GM21576 (cell line): ENCODE measurements around the gene PIK3R6.
"Not testable (repeated sequence)": the region's sequence is repeated elsewhere in the genome, so short reads cannot be mapped to it uniquely, and the experiment has no call there.

ENCODE experiments used
- ATAC-seq: cut with Tn5 transposase; IDR thresholded peaks from one replicate; pipeline ENCODE4 v1.9.1; 2021; ENCODE audit warnings: mild to moderate bottlenecking, moderate library complexity; ENCODE audit not compliant: unreplicated experiment

PIK3R6 gene

GRCh38 chr17:8873801-8874715 is 6.6 kb upstream of the PIK3R6 start:
- ATAC-seq: no peak

DNA sequence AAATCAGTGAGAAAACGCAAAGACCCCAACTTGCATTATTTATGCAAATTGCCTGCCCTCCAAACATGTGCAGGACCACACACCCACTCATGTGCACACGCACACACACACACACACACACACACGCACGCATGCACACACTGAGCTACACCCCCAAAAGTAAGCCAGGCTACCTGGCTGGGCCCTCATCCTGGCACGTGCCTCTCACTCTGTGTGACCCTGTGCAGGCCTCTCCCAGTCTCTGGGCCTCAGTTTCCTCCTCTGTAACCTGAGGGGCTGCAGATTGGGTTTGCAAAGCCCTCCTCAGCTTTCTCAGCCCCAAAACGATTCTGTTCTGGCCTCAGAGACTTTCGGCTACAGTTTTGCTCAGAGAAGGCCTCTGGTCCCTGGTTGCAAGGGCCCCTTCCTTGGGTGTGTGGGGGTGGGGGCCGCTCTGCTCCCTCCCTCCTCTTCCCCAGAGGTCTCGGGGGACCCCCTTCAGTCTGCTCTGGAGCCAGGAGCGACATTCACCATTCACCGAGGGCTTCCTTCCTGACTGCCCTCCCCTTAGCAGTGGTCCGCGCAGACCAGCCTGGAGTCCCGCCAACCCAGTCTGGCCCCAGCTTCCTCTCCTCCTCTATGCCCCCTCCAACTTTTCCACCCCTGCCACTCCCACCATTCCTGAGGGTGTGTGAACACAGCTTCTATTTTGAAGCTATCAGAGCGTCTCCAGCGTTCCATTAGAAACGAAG is 5.4 kb upstream of the PIK3R6 start:
- no peak for ATAC-seq

DNA sequence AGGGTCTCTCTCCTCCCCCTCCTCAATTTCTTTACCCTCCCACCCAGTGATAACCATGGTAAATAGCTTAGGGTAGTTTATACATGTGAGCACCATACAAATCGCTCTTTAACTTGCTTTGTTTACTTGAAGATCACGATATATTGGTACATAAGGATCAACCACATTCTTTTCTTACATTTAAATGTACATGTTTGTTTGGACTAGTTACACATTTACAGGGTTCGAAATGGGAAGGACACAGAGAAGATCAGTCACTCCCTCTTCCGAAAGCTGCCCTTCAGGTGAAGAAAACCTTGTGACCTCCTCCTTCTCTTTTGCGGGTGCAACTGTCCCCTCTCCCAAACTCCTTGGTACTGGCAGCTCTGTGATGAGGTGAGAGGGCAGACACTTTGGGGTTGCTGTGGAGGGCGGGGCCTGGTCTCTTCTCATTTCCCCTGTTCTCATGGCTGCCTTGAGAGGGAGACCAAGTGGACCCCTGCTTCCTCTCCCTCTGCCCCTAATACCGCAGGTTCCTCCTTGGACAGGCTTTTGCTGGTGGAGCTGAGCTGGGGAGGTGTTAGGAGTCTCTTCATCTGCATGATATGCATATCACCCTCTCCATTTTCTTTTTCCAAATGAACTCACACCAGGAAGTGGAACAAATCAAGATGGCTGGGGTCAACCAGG is 4.7 kb upstream of the PIK3R6 start:
- no peak for ATAC-seq

DNA sequence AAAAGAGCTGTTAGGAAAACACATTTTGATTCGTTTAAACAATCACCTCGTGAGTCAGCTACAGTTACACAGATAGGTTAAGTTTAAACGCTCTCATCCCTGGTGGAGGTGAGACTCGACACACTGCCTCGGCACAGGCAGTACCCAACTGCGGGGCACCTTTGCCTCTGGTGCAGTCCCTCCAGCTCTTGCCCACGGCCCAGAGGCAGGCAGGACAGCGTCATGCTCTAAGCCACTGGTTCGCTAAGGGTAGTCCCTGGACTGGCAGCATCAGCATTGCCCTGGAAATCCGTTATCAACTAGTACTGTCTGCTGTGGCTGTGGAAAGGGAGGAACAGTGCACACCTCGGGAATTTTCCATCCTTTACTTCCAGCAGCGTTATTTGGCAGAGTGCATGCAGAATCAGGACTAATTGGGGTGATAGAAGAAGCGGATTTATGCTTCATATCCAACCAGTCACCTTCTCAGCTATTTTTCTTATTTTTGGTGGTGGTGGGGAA is 3.7 kb upstream of the PIK3R6 start:
- ATAC-seq: no peak

GRCh38 chr17:8870406-8871040 is 3.0 kb upstream of the PIK3R6 start:
- ATAC-seq: no peak

GRCh38 chr17:8869114-8869815 is 1.8 kb upstream of the PIK3R6 start:
- ATAC-seq: no peak

- no peak for ATAC-seq
Measured at GRCh38 chr17:8868529-8868951, 1.1 kb upstream of the PIK3R6 start.

GRCh38 chr17:8868092-8868491 is 618 bp upstream of the PIK3R6 start:
- no peak for ATAC-seq

DNA sequence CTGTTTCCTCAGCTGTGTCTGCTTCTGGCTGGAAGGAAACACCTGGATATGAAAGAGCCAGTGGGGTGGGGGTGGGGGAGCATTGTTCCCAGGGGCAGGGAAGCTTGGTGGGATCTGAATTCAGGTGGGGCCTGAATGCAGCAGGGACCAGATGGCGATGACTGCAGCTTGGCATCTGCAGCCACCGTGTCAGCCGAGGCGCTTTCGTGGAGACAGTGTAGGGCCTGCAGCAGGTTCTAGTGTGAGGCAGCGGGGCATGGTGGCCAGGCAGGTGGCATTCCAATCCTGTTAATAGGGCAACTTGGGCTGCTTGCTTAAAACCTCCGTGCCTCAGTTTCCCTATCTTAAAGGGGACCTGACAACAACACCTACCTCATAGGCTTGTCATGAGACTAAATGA is 1.7 kb downstream of the PIK3R6 start:
- no peak for ATAC-seq

- no peak for ATAC-seq
Measured at GRCh38 chr17:8865385-8865784, 2.1 kb downstream of the PIK3R6 start.

- no peak for ATAC-seq
Measured at GRCh38 chr17:8862213-8863056, 5.0 kb downstream of the PIK3R6 start.

DNA sequence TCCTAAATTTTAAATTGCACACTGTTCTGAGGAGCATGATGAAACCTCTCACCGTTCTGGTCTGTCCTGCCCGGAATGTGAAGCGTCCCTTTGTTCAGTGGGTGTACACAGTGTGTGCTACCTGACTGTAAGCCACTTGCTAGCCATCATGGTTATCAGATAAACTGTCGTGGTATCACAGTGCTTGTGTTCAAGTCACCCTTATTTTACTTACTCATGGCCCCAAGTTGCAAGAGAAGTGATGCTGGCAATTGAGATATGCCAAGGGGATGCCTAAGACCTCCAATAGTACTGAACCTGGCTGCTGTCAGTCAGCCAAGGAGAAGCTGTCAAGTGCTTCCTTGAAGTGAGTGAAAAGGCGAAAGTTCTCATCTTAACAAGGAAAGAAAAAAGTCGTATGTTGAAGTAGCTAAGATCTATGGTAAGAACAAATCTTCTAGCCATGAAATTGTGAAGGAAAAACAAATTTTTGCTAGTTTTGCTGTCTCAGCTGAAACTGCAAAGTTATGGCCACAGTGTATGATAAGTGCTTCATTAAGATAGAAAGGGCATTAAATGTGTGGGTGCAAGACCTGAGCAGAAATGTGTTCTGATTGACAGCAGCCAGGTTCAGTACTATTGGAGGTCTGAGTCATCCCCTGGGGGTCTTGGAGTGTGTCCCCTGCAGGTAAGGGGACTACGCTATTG is 5.8 kb downstream of the PIK3R6 start:
- ATAC-seq: no peak

DNA sequence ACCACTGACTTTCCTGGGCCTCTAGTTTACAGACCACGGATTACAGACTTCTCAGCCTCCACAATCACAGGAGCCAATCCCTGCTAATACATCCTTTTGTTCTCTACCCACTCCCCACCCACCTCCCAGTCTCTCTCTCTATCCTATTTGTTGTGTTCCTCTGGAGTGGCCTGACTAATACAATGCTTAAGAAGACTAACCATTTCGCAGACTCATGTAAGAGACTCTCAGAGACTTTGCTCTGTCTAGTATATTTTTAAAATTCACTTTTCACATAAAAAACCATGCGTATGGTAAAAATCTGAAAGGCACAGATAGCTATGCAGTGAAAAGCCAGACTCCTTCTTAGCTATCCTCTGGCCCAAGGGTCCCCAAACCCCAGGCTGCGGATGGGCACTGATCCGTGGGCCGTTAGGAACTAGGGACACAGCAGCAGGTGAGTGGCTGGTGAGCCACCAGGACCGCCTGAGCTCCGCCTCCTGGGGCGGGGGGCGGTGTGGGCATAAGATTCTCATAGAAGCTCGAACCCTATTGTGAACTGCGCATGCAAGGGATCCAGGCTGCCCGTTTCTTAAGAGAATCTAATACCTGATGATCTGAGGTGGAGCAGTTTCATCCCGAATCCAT is 7.6 kb downstream of the PIK3R6 start:
- ATAC-seq: no peak

- ATAC-seq: no peak
Measured at GRCh38 chr17:8859027-8859803, 8.3 kb downstream of the PIK3R6 start.

GRCh38 chr17:8857919-8858318 is 9.6 kb downstream of the PIK3R6 start:
- peak; percentile 41 for ATAC-seq

DNA sequence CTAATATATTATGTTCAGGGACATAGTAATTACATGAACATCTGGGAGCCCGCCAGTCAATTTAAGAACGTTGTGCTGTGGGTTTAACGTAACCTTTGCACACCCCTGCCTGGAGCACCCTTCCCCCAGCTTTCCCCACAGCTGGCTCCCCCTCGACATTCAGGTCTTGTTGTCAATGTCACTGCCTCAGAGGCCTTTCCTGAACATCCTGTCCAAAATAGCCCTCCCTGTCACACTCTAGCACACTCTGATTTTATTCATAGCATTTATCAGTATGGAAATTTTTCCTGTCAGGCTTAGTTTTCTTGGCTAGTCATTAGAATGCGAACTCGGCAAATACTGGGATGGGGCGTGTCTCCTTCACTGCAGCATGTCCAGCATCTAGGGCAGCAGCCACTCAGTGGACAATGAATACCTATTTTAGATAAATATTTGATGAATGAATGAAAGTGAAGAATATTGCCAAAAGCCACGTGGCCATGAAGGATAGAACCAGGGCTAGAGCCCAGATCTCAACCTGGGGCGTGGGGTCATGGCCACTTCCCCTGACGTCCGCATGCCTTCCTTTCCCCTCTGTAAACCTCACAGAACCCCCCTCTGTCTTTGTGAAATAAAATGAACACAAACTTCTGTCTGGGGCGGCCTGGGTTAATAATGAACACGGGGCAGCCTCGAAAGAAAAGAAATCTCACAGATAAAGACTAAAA is 10.5 kb downstream of the PIK3R6 start:
- ATAC-seq: no peak

DNA sequence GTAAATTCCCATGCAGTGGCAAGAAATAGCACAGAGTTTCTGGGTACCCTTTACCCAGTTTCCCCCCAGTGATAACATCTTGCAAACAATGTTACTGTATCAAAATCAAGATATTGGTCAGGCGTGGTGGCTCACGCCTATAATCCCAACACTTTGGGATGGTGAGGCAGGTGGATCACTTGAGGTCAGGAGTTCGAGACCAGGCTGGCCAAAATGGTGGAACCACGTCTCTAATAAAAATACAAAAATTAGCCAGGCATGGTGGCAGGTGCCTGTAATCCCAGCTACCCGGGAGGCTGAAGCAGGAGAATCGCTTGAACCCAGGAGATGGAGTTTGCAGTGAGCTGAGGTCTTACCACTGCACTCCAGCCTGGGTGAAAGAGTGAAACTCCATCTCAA is 11.3 kb downstream of the PIK3R6 start:
- ATAC-seq: not testable (repeated sequence)
